Brain microvascular endothelial cell (primary cell): Measurements from ENCODE around the gene CD274.

Source experiments
- DNase-seq: peaks from one replicate; pipeline ENCODE4 v3.0.0-alpha.2; 2020
- H3K27ac ChIP-seq: fragments of 250-450 bp; sonication (Bioruptor Pico); 2 replicates; pipeline ENCODE4 v1.5.1; 2020; ENCODE audit warnings: mild to moderate bottlenecking, moderate library complexity
- H3K27me3 ChIP-seq: fragments of 250-450 bp; sonication (Bioruptor Pico); replicated peaks from 2 replicates; pipeline ENCODE4 v1.5.1; 2020; ENCODE audit warnings: mild to moderate bottlenecking
- H3K36me3 ChIP-seq: fragments of 250-450 bp; sonication (Bioruptor Pico); replicated peaks from 2 replicates; pipeline ENCODE4 v1.5.1; 2020; ENCODE audit warnings: mild to moderate bottlenecking
- H3K4me3 ChIP-seq: 2 replicates; pipeline ENCODE4 v1.5.1; 2011; ENCODE audit warnings: low read depth, mild to moderate bottlenecking, control low read depth, low read length, moderate library complexity
- CTCF ChIP-seq: IDR thresholded peaks from 2 replicates; pipeline ENCODE4 v1.5.1; 2011; ENCODE audit warnings: low read depth, mild to moderate bottlenecking, moderate library complexity, low read length, control low read depth, inconsistent platforms; ENCODE audit errors: missing control alignments
- in situ Hi-C: cut with HindIII; loops from 2 replicates; pipeline ENCODE4 v1.10.0; 2017; ENCODE audit warnings: low sequenced_read_pairs, low pct_ligation_motif_present

The CD274 gene

GRCh38 chr9:5421163-5421562 is 29.2 kb upstream of the CD274 start:
- Histone ChIP-seq H3K4me3 (no peak overlapping the region), H3K27me3 (no peaks in the 10 kb centered on the region), H3K27ac (no peak overlapping the region), H3K36me3 (no peaks in the 10 kb centered on the region)
- no peak for DNase-seq
- in situ Hi-C loops, result no loop called here
- TF ChIP-seq CTCF, result no peak

- Histone ChIP-seq H3K27ac (no peak overlapping the region), H3K36me3 (no peaks in the 10 kb centered on the region), H3K4me3 (no peak overlapping the region), H3K27me3 (no peaks in the 10 kb centered on the region)
- no peak for DNase-seq
- in situ Hi-C loops, result no loop called here
- no peak for TF ChIP-seq CTCF
Measured at GRCh38 chr9:5422276-5422675, 28.1 kb upstream of the CD274 start.

- in situ Hi-C loops, result loop anchor here (25.0 kb wide), 1 partner anchor 162 kb away; no protein-coding TSS in a partner anchor
- no peaks in the 10 kb centered on the region for H3K27me3 ChIP-seq
- no peak overlapping the region for H3K27ac ChIP-seq
- peak; percentile 36 for TF ChIP-seq CTCF
- DNase-seq, result no peak
- H3K4me3 ChIP-seq, result no peak overlapping the region
- H3K36me3 ChIP-seq, result no peaks in the 10 kb centered on the region
Measured at GRCh38 chr9:5425006-5425628, 25.2 kb upstream of the CD274 start.

- Histone ChIP-seq H3K27ac (no peak overlapping the region), H3K4me3 (no peak overlapping the region), H3K27me3 (no peaks in the 10 kb centered on the region), H3K36me3 (no peaks in the 10 kb centered on the region)
- no peak for DNase-seq
- in situ Hi-C loops, result loop anchor here (25.0 kb wide), 1 partner anchor 160 kb away; no protein-coding TSS in a partner anchor
- TF ChIP-seq CTCF, result no peak
Measured at GRCh38 chr9:5427005-5427404, 23.3 kb upstream of the CD274 start.

GRCh38 chr9:5428172-5428571 is 22.2 kb upstream of the CD274 start:
- H3K4me3 ChIP-seq, result no peak overlapping the region
- in situ Hi-C loops, result loop anchor here (25.0 kb wide), 1 partner anchor 159 kb away; no protein-coding TSS in a partner anchor

More at GRCh38 chr9:5428172-5428571, 22.2 kb upstream of the CD274 start:
- Histone ChIP-seq H3K27me3 (no peaks in the 10 kb centered on the region), H3K27ac (no peak overlapping the region), H3K36me3 (no peaks in the 10 kb centered on the region)
- no peak for TF ChIP-seq CTCF
- DNase-seq, result no peak
